K562 (cell line): ENCODE measurements around the gene BSDC1. TPM values are rescaled to one million over a fixed set of nuclear protein-coding genes. Genes with fewer than 3 reads are reported as not detected.

Experiments
- CHD2 ChIP-seq: IDR thresholded peaks from 2 replicates; pipeline ENCODE4 v1.6.1; 2011; ENCODE audit warnings: low read depth, low read length
- DPF2 ChIP-seq: fragments of 450-650 bp; IDR thresholded peaks from 2 replicates; pipeline ENCODE4 v1.6.1; 2016
- EGR1 ChIP-seq: fragments of 450-650 bp; conservative IDR thresholded peaks from 2 replicates; pipeline ENCODE4 v1.6.1; 2017; ENCODE audit warnings: mild to moderate bottlenecking
- ELF4 ChIP-seq: fragments of 450-650 bp; formaldehyde crosslinking; IDR thresholded peaks from 2 replicates; pipeline ENCODE4 v1.4.0; 2022; ENCODE audit warnings: missing genetic modification characterization
- FOS ChIP-seq: IDR thresholded peaks from 3 replicates; pipeline ENCODE4 v1.6.1; 2011; ENCODE audit not compliant: insufficient read length; ENCODE audit errors: extremely low read depth
- HNRNPL ChIP-seq: fragments of 200-400 bp; formaldehyde crosslinking; IDR thresholded peaks from 2 replicates; pipeline ENCODE4 v1.6.1; 2017; ENCODE audit warnings: low read depth, mild to moderate bottlenecking, low read length
- ILK ChIP-seq: fragments of 450-650 bp; IDR thresholded peaks from 2 replicates; pipeline ENCODE4 v1.6.1; 2016; ENCODE audit warnings: missing genetic modification characterization, low read depth, mild to moderate bottlenecking, missing compliant biosample characterization, moderate library complexity, borderline replicate concordance
- KHSRP ChIP-seq: fragments of 450-650 bp; IDR thresholded peaks from 2 replicates; pipeline ENCODE4 v1.6.1; 2017
- MED1 ChIP-seq: sonication (generic); formaldehyde crosslinking; IDR thresholded peaks from 2 replicates; pipeline ENCODE4 v1.8.1; 2023; ENCODE audit warnings: missing genetic modification reagents, borderline replicate concordance
- MYBL2 ChIP-seq, 2 experiments: fragments of 450-650 bp in 1 of 2; sonication (generic) in 1 of 2; formaldehyde crosslinking in 1 of 2; IDR thresholded peaks; 2 replicates each; pipeline versions ENCODE4 v1.6.1 to v1.8.1; 2017 to 2022; ENCODE audit warnings: borderline replicate concordance in 1 of 2, inconsistent platforms in 1 of 2, low read depth in 1 of 2, mild to moderate bottlenecking in 1 of 2, missing genetic modification reagents in 1 of 2, moderate library complexity in 1 of 2
- SIN3B ChIP-seq: fragments of 450-650 bp; IDR thresholded peaks from 2 replicates; pipeline ENCODE4 v1.6.1; 2017; ENCODE audit warnings: low read depth, mild to moderate bottlenecking, moderate library complexity
- STAT5A ChIP-seq: IDR thresholded peaks from 2 replicates; pipeline ENCODE4 v1.6.1; 2012; ENCODE audit warnings: low read length, inconsistent platforms, borderline replicate concordance
- ZNF133 ChIP-seq: fragments of 250-450 bp; sonication (Bioruptor Pico); IDR thresholded peaks from 2 replicates; pipeline ENCODE4 v1.4.0; 2020; ENCODE audit warnings: mild to moderate bottlenecking
- ZNF143 ChIP-seq: sonication (generic); formaldehyde crosslinking; IDR thresholded peaks from 2 replicates; pipeline ENCODE4 v1.9.0; 2022; ENCODE audit warnings: mild to moderate bottlenecking, missing genetic modification reagents
- ZNF76 ChIP-seq: fragments of 250-450 bp; sonication (Bioruptor Pico); IDR thresholded peaks from 2 replicates; pipeline ENCODE4 v1.4.0; 2020; ENCODE audit warnings: mild to moderate bottlenecking, moderate library complexity, borderline replicate concordance
- ZNF785 ChIP-seq: fragments of 250-450 bp; sonication (Bioruptor Pico); IDR thresholded peaks from 2 replicates; pipeline ENCODE4 v1.4.0; 2020; ENCODE audit warnings: mild to moderate bottlenecking
- ZZZ3 ChIP-seq: fragments of 450-650 bp; IDR thresholded peaks from 2 replicates; pipeline ENCODE4 v1.6.1; 2016; ENCODE audit warnings: antibody characterized with exemption, mild to moderate bottlenecking, moderate library complexity
- polyA plus RNA-seq, 8 experiments: library from polyadenylated mRNA; depleted of rRNA in 4 of 8; stranded (reverse) in 5 of 8; unstranded in 3 of 8; fragments of >200 nt; fragmentation: Nextera tagmentation in 2 of 8; fragmentation: Illumina TruSeq in 1 of 8; extraction: Ambion mirVana in 2 of 8; extraction: Trizol in 1 of 8; gene quantifications; 2 replicates each; pipeline versions ENCODE4 v1.2.1 to v1.2.3, GENCODE V29; 2011 to 2014; ENCODE audit warnings: inconsistent platforms in 1 of 8, missing spikeins in 1 of 8
- total RNA-seq, 7 experiments: library from RNA; depleted of rRNA in 6 of 7; stranded (reverse); fragments of >200 nt in 6 of 7; fragmentation: Illumina TruSeq in 2 of 7; extraction: Trizol in 2 of 7; gene quantifications; 2 replicates each; pipeline versions ENCODE4 v1.2.1 to v1.2.3, GENCODE V29; 2011 to 2021; ENCODE audit warnings: low replicate concordance in 1 of 7
- TF ChIP-seq, protein P1 (sequence below): fragments of 250-450 bp; sonication (Bioruptor Pico); IDR thresholded peaks from 2 replicates; pipeline ENCODE4 v1.8.0; 2021; ENCODE audit warnings: borderline replicate concordance, mild to moderate bottlenecking, moderate library complexity; ENCODE audit not compliant: poor library complexity, severe bottlenecking
- TF ChIP-seq, protein P2 (sequence below), 3 experiments: fragments of 200-800 bp in 1 of 3; sonication (Bioruptor generic) in 1 of 3; sonication (generic) in 1 of 3; formaldehyde crosslinking in 1 of 3; IDR thresholded peaks; 2 replicates each; pipeline versions ENCODE4 v1.6.1 to v1.8.0; 2016 to 2022; ENCODE audit warnings: mild to moderate bottlenecking in 2 of 3, missing compliant biosample characterization in 2 of 3, missing genetic modification characterization in 2 of 3, missing genetic modification reagents in 1 of 3
- TF ChIP-seq, protein P3 (sequence below): fragments of 250-450 bp; sonication (Bioruptor Pico); IDR thresholded peaks from 2 replicates; pipeline ENCODE4 v1.4.0; 2020

The BSDC1 gene
- total and polyA plus RNA-seq, 9 of the 15 experiments (the other 6 are each of a cell fraction or from before 2014, with no cell fraction given), result 10.2 to 96.8 (median 73.1) TPM

DNA sequence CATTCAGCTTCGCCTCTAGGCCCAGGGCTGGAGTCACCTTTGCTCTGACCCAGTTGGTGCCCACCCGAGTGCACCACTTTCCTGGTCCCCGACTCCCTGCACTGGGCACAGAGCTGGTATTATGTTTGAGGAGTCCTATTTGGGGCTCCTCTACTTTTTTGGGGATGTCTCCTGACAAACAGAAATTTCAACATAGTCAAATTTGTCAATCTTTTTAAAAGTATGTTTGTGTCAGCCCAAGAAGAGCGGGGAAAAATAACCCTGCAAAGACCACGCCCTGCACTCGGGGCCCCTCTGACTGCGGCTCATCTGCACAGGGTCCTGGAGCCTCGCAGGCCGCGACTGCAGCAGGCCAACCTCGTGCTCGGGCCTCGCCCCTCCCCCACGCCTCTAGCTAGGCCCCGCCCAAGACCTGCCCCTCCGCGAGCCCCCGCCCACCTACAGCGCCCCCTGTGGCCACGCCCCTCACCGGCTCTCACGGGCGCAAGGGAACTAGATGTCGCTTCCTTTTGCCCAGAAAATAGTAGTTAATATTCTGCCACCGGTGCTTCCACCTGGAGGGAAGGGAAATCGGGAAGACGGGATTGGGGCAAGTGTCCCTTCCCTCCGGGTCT, 43.3 kb downstream of the BSDC1 start (continued):
- TF ChIP-seq, protein P1, sequence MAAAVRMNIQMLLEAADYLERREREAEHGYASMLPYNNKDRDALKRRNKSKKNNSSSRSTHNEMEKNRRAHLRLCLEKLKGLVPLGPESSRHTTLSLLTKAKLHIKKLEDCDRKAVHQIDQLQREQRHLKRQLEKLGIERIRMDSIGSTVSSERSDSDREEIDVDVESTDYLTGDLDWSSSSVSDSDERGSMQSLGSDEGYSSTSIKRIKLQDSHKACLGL (CRISPR knock-in tag), result peak; percentile 24
- TF ChIP-seq SIN3B, result no peak
- TF ChIP-seq ZNF76, result peak; percentile 80; the same call in 1 of the 2 replicates
- TF ChIP-seq KHSRP, result no peak
- TF ChIP-seq HNRNPL, result no peak
- TF ChIP-seq ZZZ3, result no peak
- TF ChIP-seq MYBL2 (IDR thresholded peaks at IDR 0.05; ENCODE audit: low read depth), result no peak
- no peak for TF ChIP-seq MYBL2 (CRISPR knock-in tag; IDR thresholded peaks at IDR 0.05; ENCODE audit: borderline replicate concordance)
- peak; percentile 87 for TF ChIP-seq EGR1
- 0 out of 2 replicates have a peak, but pooled peaks have one; percentile 39 for TF ChIP-seq DPF2
- no peak for TF ChIP-seq ZNF785 (CRISPR knock-in tag)
- peak; percentile 72 for TF ChIP-seq CHD2
- TF ChIP-seq, protein P2, sequence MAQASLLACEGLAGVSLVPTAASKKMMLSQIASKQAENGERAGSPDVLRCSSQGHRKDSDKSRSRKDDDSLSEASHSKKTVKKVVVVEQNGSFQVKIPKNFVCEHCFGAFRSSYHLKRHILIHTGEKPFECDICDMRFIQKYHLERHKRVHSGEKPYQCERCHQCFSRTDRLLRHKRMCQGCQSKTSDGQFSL (CRISPR knock-in tag; IDR thresholded peaks at IDR 0.05), result no peak
- TF ChIP-seq, protein P2 (tag; IDR thresholded peaks at IDR 0.05), result no peak
- TF ChIP-seq ELF4, result 0 out of 2 replicates have a peak, but pooled peaks have one; percentile 51
- no peak for TF ChIP-seq ZNF143 (CRISPR knock-in tag)
- TF ChIP-seq ILK, result no peak
- TF ChIP-seq STAT5A, result no peak
- TF ChIP-seq, protein P3, sequence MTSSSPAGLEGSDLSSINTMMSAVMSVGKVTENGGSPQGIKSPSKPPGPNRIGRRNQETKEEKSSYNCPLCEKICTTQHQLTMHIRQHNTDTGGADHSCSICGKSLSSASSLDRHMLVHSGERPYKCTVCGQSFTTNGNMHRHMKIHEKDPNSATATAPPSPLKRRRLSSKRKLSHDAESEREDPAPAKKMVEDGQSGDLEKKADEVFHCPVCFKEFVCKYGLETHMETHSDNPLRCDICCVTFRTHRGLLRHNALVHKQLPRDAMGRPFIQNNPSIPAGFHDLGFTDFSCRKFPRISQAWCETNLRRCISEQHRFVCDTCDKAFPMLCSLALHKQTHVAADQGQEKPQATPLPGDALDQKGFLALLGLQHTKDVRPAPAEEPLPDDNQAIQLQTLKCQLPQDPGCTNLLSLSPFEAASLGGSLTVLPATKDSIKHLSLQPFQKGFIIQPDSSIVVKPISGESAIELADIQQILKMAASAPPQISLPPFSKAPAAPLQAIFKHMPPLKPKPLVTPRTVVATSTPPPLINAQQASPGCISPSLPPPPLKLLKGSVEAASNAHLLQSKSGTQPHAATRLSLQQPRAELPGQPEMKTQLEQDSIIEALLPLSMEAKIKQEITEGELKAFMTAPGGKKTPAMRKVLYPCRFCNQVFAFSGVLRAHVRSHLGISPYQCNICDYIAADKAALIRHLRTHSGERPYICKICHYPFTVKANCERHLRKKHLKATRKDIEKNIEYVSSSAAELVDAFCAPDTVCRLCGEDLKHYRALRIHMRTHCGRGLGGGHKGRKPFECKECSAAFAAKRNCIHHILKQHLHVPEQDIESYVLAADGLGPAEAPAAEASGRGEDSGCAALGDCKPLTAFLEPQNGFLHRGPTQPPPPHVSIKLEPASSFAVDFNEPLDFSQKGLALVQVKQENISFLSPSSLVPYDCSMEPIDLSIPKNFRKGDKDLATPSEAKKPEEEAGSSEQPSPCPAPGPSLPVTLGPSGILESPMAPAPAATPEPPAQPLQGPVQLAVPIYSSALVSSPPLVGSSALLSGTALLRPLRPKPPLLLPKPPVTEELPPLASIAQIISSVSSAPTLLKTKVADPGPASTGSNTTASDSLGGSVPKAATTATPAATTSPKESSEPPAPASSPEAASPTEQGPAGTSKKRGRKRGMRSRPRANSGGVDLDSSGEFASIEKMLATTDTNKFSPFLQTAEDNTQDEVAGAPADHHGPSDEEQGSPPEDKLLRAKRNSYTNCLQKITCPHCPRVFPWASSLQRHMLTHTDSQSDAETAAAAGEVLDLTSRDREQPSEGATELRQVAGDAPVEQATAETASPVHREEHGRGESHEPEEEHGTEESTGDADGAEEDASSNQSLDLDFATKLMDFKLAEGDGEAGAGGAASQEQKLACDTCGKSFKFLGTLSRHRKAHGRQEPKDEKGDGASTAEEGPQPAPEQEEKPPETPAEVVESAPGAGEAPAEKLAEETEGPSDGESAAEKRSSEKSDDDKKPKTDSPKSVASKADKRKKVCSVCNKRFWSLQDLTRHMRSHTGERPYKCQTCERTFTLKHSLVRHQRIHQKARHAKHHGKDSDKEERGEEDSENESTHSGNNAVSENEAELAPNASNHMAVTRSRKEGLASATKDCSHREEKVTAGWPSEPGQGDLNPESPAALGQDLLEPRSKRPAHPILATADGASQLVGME (CRISPR knock-in tag), result peak; percentile 59; the same call in 1 of the 2 replicates
- TF ChIP-seq MED1 (CRISPR knock-in tag), result no peak
- no peak for TF ChIP-seq FOS
- TF ChIP-seq ZNF133 (CRISPR knock-in tag), result peak; percentile 73; the same call in 1 of the 2 replicates
